Eye (tissue), 1 donor: Measurements from ENCODE around the gene LBX2.
"Not testable (repeated sequence)": the region's sequence is repeated elsewhere in the genome, so short reads cannot be mapped to it uniquely, and the experiment has no call there.

ENCODE experiments used
- DNase-seq: peaks from one replicate; pipeline ENCODE4 v3.0.0-alpha.2; 2015

The LBX2 gene

DNA sequence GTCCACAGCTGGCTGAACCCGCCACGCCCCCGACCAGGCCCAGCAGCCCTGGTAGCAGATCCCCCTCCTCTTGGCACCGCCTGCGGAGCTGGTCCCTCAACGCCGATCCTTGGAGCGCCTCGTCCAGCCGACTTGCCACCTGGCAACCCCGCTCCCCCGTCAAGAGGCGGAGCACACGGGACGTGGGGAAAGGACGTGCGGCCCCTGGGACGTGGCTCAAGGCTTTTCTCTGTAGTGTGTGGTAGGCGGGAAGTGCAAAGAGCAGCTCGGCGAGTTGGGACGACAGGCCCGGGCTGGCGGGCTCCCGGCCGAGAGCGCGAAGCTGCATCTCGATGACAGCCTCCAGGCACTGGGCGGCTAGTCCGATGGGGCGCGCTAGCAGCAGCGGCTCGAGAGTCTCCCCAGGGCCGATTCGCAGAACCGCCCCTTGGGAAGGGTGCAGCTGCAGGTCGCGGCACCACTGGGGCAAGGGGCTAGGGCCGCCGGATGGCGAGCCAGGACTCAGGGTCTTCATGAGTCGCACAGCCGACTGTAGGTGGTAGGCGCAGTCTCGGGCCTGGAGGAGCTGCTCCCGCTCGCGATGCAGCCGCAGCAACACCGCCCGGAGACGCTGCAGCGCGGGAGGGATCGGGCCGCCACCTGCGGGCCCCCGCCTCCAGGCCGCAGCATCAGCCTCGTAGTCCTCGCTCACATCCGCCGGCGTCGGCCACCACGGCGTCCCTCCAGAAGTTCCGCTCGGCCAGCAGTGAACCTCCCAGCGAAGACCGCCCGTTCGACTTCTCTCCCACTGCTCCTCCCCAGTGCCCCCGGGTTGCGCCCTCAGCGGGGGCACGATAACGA is 17.2 kb downstream of the LBX2 start:
- DNase-seq: no peak

DNA sequence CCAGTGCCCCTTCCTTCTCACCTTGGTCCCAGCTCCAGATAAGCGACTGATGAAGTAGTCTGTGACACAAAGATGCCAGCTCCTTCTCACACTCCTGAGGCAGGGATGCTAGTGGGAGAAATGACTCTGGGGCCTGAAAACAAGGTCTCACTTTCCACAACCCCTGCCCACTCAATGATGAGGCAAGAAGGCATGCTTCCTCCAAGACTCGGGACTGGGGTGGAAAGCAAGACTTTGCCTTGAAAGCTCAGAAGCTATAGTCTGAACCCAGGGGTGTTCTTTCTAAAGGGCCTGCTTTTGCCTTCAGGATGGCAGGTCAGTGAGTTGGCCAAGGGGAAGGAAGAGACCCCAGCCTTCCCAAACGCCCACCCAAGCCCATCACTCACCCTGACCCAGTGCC is 18.0 kb downstream of the LBX2 start:
- no peak for DNase-seq

DNA sequence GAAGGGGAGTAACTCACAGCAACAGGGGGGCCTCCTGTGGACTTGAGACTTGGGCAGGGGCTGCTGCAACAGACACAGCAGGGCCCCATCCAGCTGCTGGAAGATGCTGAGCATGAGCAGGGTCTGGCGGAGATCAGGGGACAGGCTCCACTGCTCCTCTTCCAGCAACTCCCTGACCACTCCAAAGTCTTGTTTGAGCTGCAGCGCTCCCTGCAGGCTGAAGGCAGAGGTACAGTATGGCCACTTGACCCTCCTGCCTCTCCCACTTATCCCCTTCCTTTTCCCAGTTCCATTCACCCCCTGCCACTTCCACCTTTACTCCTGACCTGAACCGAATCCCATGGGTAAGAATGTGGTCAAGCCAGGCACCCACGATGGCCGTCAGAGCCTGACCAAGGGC is 24.5 kb downstream of the LBX2 start:
- DNase-seq: no peak

DNA sequence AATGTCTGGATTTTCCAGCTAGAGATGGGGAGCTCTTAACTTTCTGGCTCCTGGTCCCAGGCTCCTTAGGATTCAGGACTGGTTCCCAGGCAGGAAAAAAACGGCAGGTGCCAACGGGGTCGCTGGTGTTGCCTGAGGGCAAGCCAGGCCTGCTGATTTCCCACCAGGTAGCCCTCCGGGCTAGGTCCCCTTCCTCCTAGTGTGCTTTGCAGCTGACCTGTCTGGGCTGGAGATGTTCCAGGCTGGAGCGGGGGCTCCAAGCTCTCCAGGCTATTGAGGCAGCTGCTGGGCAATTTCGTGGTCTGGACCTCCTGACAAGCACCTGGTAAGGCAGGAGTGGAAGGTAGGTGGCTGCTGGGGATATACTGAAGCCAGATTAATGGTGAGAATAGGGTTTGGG is 24.9 kb downstream of the LBX2 start:
- DNase-seq: no peak

DNA sequence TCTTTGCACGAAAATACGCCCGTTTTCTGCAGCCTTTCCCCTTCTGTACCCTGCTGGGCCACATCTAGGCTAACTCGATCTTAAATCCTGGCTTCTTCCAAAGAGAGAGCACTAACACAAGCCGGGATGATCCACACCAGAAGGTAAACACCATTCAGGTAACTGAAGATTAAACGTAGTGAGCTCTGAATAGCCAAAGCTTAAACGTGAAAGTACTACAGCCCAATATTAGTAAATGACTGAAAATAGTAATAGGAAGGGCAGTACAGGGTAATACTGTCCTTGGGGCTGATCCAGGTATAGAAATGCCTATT is 26.5 kb downstream of the LBX2 start:
- DNase-seq: no peak

DNA sequence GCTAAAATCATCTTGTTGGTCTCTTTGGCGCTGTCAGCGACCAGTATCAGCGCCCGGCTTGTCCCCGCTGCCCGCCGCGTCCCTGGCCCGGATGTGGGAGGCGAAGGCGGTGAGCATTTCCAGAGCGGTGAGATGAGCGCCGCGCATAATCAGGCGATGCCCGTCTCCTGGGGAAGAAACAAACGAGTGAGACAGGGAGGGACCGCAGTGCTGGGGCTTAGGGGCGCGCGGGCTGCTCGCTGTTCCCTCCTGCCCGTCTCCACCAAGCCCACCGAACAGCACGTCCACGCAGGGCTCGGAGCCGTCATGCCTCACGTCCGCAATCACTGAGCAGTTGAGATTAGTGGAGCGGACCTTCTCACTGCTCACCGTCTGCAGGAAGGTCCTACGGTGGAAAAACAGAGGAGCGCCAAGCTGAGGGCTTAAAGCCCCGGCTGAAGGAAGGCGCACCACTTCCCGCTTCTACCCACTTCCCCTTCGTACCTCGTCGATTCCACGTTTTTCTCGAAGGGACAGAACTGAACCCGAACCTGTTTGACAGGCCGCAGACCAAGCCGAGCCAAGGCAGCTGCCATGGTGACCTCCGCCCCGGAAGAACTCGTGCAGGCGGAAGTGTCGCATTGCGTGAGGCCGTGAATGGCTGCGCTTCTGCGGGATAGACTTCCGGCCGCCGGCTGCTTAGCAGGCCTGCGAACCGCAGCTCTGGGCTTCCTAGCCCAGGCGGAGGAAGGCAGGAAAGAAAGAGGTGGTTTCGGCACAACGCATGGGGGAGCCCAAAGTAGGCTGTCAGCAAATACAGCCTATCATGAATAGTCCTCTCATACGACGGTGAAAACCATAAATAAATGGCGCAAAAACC is 27.1 kb downstream of the LBX2 start, which contains the start of gene MRPL53:
Gene MRPL53 (minus strand): TSS at position 595 of the 859 bp plus-strand sequence. CDS start 20 bp downstream, at position 575.
- peak; percentile 99 for DNase-seq

DNA sequence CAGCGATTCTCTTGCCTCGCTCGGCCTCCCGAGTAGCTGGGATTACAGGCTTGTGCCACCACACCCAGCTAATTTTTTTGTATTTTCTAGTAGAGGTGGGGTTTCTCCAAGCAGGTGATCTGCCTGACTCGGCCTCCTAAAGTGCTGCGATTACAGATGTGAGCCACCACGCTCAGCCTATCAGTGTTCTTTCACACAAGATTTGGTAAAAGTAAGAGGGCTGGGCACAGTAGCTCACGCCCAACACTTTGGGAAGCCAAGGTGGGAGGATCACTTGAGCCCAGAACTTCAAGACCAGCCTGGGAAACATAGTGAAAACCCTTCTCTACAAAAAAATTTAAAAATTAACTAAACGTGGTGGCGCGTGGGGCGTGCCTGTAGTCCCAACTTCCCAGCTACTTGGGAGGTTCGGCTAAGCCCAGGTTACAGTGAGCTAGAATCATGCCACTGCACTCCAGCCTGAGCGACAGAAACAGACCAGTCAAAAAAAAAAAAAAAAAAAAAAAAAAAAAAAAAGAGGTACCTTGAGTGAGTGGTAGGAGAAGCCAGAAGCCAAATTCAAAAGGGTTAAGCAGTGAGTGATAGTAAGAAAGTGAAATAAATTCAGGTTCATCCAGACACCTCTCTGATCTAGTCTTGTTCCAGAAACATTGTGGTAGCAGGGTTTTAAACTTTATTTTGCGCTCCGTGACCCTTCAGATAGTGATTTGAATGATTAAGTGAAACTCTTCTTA is 27.9 kb downstream of the LBX2 start:
- no peak for DNase-seq

DNA sequence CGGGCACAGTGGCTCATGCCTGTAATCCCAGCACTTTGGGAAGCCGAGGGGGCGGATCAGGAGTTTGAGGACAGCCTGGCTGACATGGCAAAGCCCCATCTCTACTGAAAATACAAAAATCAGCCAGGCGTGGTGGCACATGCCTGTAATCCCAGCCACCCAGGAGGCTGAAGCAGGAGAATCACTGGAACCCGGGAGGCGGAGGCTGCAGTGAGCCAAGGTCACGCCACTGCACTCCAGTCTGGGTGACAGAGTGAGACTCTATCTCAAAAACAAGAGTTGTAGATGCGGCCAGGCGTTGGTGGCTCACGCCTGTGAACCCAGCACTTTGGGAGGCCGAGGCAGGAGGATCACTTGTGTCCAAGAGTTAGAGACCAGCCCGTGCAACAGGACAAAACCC is 28.7 kb downstream of the LBX2 start:
- not testable (repeated sequence) for DNase-seq

DNA sequence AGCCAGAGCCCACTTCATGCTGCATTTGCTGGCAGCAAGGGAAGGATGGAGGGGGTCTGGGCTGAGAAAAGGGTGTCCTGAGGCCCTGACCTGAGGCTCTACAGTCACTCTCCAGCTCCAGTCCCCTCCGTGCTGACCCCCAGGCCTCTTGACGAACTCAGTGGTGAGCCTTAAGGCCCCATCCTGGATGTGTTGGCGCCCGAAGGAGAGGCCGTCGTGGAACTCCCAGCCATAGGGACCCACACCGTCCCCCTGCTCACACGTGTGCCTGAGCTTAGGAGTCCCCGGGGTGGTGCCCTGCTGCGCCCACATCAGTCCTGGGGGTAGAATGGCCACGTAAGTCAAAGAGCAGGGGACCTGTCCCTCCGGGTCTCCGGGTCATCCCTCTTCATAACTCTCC is 35.0 kb downstream of the LBX2 start:
- DNase-seq: no peak

DNA sequence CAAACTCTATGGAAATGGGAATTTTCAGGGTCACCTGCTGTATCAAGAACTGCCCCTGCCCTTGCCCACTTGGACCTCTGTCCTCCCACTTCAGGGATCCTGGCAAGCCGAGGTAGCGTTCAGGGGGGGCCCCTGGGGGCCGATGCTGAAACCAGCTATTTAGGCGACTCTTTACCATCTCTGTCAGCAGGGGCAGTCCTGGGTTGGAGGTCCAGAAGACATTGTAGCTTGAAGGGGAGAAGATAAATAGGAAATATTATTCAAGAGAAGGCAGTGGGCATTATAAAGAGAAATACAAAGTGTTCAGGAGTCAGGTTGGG is 36.7 kb downstream of the LBX2 start:
- DNase-seq: no peak

DNA sequence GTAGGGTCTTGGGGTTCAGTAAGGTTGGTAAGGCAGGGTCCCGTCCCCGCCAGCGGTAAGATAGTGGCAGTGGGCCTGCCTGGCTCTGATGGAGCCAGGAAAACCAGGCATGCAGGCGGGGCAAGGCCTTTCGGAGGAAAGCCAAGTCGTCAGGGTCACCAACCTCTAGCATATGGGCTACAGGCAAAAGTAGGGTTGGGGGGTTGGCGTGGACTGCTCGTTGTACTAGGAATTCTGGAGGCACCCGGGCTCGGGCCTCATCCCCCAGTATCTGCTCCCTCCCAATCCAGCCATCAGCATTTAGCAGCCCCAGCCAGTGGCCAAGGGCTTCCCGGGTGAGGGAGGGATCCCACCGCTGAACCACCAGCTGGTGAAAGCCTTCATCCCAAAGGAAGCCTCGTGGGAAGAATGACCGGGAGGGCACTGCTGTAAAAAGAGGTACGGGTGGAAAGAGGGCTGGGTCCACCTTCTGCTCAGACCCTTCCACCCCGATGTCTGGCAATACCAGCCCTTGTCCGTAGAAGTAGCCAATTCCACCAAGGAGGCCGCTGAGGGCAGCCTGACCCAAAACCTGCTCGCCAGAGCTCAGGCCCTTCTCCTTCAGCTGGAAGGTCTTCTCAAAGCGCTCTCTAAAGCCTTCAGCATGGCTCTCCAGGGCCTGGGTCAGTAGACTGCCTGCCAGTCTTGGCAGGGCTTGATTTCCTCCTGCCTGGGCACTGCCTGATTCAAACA is 37.2 kb downstream of the LBX2 start:
- no peak for DNase-seq

DNA sequence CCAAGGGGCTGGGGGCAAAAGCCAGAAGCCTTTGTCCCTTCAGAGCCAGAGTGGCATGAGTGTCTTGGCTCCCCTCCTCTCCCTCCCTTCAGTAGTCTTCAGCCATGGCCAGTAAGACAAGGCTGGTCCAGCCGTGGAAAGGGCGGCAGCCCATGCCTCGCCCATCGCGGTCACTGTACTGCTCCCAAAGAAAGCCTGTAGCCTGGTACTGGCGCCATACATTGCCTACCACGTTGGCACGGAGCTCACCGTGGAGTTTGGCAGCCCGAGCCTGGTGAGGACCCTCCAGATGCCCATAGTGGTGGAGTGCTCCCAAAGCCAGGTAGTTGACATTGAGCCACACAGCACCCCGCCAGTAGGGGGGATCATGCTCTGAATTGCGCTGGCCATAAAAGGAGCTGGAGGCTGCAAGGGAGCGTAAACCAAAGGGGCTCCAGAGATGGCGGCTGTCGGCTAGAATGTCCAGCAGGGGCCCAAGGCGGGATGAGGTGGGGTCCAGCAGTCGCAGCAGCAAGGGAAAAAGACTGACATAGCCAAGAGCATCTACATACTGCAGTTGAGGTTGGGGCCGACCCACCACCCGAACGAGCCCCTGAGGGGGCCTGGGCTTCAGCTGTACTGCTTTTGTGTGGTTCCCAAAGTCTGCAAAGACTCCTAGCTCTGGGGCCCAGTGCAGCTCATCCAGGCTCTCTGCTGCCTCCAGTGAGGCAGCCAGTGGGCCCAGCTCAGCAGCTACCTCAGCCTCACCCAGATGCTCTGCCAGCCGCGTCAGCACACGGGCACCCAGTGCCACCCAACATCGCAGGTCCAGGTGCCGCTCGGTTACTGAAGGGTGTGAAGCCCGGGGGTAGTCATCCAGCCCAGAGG is 38.0 kb downstream of the LBX2 start:
- no peak for DNase-seq

DNA sequence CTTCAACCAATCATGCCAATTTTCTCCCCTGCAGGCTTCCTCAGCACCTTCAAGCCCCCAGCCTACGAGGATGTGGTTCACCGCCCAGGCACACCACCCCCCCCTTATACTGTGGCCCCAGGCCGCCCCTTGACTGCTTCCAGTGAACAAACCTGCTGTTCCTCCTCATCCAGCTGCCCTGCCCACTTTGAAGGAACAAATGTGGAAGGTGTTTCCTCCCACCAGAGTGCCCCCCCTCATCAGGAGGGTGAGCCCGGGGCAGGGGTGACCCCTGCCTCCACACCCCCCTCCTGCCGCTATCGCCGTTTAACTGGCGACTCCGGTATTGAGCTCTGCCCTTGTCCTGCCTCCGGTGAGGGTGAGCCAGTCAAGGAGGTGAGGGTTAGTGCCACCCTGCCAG is 39.2 kb downstream of the LBX2 start:
- DNase-seq: not testable (repeated sequence)

DNA sequence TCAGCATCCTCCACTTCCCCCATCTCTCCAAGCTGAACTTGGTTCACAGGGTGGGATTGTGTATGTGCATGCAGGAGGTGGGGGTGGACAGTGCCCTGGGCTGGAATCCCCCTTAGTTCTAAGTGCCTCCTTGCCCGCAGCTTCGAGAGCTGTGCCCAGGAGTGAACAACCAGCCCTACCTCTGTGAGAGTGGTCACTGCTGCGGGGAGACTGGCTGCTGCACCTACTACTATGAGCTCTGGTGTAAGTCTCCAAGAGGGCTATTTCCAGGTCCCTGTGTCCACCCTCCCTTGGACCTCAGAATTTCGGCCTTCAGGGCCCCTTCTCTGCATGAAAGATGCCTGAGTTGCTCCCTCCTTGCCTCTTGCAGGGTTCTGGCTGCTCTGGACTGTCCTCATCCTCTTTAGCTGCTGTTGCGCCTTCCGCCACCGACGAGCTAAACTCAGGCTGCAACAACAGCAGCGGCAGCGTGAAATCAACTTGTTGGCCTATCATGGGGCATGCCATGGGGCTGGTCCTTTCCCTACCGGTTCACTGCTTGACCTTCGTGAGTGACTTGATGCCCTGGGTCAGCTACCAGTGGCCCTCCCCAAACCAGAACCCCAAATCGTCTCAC is 39.8 kb downstream of the LBX2 start:
- not testable (repeated sequence) for DNase-seq

DNA sequence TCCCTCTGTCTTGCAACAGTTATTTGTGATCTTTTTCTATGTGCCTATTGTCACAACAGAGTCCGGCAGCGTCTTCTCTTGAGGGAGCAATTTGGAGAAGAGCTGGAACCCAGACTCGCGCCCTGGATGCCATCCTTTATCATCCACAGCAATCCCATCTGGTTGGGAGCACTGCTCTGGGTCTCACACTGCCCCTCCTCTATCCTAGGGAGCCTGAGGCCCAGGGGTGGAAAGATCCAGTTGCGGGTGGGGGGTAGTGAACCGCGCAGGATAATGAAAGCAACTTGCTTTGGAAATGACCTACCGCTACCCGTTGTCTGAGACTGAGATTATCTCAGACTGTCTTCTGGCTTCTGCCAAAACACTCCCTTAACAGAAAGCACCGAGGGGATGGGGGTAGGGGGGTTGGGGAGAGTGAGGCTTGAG is 40.5 kb downstream of the LBX2 start:
- peak; percentile 54 for DNase-seq

DNA sequence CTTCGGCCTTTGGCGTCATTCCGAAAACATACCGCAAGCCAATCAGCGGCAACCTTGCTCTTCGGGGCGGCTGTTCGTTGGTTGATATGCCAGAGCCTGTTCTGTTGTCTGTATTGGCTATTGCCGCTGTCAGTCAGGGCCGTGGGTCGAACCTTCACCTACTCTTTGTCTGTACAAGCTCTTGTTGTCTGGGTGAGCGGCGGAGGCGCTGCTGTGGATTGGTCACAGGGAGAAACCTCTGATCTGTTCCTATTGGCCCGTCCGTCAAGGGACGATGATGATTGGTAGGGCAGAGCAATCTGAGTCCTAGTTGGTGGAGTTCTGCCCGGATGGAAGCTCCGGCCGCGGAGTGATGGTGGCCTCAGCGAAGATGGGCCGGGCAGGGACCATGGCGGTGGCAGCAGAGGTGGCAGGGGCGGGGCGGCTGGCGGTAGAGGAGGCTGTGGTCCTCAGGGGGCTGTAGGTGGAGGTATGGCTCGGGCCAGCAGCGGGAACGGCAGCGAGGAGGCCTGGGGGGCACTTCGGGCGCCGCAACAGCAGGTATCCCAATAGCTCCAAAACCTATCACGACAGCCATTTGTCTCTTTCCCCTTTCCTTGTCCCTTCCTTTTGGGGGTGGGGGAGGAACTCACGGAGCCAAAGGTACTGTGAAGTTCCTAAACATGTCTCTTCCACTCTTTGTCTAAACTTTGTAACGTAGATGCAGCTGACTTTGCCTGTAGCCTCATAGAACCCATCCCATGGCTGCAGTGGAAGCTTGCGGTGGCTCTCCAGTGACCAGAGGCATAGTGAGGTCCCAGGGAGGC is 41.1 kb downstream of the LBX2 start, which contains the start of gene WBP1:
Gene WBP1 (plus strand): TSS at position 307 of the 806 bp plus-strand sequence. CDS start 165 bp downstream, at position 472.
- DNase-seq: peak; percentile 100

DNA sequence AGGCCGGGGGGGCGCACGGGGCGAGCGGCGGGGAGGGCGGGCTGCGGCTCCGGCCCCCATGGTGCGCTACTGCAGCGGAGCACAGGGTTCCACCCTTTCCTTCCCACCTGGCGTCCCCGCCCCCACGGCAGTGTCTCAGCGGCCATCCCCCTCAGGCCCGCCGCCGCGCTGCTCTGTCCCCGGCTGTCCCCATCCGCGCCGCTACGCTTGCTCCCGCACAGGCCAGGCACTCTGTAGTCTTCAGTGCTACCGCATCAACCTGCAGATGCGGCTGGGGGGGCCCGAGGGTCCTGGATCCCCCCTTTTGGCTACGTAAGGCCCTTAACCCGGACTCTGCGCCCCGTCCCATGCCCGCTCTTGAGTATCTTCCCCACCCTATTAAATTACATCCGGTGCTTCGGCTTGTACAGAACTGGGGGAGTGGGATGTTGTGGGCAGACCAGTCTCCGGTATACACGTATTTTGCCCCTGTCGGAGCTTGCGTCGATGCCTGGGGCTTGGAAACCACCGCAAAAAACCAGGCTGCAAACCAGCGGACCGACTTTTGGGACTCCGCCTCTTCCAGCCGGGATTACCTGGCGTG is 41.8 kb downstream of the LBX2 start:
- no peak for DNase-seq

DNA sequence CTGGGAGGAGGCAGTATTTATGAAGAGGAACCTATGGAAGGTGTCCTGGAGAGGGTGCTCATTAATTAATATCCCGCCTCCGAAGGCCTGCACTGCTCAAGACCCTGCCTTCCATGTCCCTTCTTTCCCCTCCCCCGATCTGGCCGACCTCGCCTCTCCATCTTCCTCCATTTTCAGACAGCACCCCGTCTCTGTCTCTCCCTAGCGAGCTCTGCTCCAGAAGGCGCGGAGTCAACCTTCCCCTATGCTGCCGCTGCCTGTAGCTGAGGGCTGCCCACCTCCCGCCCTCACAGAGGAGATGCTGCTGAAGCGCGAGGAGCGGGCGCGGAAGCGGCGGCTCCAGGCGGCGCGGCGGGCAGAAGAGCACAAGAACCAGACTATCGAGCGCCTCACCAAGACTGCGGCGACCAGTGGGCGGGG is 42.3 kb downstream of the LBX2 start:
- no peak for DNase-seq

DNA sequence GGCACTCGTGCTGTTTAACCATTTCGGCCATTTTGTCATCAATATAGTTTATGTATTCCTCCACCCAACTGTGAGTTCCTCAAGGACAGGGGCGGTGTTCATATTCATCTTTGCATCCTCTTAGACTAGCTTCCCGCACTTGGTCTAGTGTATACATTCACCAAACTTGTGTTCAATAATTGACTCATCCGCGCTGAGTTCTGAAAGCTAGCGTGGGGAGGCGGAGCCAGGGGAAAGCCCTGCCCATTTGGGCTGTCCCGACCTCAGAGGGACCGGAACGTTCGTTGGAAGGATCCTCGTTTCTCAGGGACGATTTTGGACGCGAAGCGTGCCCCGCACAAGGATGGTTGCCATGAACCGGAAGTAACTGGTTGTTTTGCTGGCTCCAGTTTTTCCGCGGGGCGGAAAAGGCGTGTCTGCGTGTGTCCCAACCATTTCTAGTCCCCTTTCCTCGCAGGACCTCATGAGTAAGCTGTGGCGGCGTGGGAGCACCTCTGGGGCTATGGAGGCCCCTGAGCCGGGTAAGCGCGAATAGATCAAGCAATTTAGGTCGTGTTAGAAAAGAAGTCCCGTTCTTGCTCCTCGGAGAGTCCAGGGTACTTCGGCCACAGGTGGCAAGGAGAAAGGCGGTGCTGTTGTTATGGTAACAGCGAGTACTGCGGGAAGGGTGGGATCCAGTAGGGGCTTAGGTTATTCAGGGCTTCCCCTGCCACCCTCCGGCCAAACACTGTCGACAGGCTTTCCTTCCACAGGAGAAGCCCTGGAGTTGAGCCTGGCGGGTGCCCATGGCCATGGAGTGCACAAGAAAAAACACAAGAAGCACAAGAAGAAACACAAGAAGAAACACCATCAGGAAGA is 44.5 kb downstream of the LBX2 start, which contains the start of gene INO80B:
Gene INO80B (plus strand): TSS at position 434 of the 858 bp plus-strand sequence. CDS start 30 bp downstream, at position 464.
- peak; percentile 100 for DNase-seq
